Ecto neural progenitor cell (in vitro differentiated cells): ENCODE measurements around the gene CREB5.
"Not testable (repeated sequence)": the region's sequence is repeated elsewhere in the genome, so short reads cannot be mapped to it uniquely, and the experiment has no call there.

Experiments used
- DNase-seq: peaks from one replicate; pipeline ENCODE4 v3.0.0-alpha.2; 2018; ENCODE audit warnings: low spot score

Gene CREB5, protein sequence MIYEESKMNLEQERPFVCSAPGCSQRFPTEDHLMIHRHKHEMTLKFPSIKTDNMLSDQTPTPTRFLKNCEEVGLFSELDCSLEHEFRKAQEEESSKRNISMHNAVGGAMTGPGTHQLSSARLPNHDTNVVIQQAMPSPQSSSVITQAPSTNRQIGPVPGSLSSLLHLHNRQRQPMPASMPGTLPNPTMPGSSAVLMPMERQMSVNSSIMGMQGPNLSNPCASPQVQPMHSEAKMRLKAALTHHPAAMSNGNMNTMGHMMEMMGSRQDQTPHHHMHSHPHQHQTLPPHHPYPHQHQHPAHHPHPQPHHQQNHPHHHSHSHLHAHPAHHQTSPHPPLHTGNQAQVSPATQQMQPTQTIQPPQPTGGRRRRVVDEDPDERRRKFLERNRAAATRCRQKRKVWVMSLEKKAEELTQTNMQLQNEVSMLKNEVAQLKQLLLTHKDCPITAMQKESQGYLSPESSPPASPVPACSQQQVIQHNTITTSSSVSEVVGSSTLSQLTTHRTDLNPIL

DNA sequence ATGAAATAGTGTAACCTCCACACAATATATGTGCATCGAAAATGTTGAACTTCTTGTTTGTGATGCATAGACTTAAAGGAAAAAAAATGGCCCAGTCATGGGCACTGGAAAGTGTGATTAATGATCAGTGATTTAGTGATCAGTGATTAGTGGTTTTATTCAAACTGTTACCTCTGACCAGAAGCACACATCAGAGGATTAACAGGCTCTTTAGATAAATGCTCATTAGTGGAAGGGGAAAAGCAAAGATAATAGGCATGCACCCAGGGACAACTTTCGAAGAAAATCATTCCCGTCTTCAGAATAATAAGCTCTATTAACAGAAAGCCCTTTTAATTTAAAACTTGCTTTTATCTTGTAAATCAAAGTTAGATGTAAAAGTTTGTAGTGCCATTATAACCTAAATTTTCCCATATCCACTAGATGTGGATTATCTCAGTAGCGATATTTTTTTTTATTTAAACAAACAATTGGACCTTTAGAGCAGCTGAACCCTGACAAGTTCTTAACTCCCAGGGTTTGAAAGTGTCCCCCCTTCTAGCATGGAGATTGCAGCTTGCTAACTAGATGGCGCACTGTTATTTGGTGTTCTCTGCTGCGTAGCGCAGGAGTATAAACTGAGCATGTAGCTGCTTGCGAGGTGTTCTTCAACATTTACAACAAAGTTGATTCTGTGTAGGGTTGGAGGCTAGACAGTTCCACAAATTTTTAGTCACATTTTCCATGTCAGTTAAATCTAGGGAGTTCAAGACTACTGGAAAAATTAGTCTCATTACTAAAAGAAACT is at the start of gene CREB5:
Gene CREB5, plus strand, starts transcription at position 643 of the 787 bp plus-strand sequence. CDS start 397 bp downstream, outside the sequence.
- no peak for DNase-seq

DNA sequence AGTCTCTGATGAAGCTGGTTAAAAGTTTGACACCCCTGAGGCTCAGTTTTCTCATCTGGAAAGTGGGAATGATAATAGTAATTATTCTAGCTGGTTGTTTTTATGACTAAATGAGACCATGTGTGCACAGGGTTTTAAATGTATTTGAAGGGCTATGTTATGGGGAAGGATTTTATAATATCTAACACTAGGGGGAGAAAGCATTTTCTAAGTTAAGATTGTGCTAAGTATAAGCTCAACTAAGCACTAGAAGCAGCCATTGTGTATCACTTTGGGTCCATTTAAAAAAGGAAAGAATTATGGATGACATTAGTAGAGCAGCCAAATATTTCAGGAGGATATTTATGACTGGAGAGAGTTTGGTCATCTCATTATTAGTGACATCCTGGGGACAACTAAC is 49.5 kb upstream of the CREB5 start:
- no peak for DNase-seq

DNA sequence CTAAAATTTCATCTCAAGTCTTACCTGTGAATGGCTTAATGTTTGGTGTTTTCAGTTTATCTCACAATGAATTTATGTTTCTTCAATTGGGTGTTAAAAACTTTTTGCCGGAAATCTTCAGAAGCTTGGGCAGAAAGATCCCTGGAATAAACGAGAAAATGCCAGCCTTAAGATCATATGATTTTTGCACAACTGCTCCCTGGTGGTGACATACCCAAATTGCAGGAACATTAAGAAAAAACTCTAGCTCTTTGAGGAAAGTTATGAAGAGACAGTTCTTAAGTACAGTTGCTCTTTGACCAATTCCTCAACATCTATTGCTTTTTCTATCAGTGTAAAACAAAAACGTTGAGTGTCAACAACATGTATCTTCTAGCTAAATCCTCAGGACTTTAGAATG is 48.2 kb upstream of the CREB5 start:
- no peak for DNase-seq

DNA sequence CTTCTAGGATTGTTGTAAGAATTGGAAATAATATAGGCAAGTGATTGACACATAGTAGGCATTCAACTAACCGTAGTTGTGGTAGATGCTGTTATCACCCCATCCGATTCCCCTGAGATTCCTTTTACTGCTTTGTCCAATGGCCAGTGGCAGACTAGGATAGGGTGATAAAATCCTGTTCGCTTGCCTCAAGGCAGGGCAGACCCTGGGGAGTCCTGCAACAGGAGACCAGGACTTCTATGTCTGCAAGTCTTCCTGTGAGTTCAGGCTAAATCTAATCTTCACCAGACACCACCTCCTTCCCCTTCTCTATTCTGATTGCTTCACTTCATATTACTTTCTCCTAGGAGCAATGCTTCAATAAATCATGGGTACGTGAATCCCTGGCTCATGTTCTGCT is 42.8 kb upstream of the CREB5 start:
- DNase-seq: no peak

DNA sequence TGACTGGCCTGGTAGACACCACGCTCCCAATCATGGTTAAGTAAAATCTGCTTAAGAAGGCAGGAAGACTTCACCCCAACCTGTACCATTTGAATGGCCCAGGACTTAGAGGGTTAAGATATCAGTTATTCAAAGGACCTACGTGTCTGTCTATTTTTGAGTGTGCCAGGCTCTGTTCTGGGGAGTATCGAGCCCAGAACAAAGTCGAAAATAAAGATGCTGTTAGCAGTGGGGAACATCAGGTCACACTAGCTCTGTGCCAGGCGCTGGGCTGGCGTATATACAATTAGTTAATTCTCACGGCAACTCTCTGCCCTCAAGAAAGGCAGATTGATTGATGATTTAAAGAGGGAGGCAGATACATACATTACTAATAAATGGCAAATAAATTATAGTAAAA is 40.5 kb upstream of the CREB5 start:
- DNase-seq: no peak

DNA sequence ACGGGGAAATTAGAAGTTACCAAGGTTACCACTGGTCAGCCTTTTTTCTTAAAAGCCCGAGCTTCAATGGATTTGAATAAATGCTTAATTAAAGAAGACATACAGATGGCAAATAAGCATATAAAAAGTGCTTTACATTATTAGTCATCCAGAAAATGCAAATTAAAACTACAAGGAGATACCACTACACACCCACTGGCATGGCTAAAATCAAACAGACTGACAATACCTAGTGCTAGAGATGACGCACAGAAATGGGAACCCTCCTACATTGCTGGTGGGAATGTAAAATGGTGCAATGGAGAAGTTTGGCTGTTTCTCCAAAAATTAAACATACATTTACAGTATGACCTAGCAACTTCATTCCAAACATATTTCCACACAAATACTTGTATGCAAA is 38.3 kb upstream of the CREB5 start:
- no peak for DNase-seq

DNA sequence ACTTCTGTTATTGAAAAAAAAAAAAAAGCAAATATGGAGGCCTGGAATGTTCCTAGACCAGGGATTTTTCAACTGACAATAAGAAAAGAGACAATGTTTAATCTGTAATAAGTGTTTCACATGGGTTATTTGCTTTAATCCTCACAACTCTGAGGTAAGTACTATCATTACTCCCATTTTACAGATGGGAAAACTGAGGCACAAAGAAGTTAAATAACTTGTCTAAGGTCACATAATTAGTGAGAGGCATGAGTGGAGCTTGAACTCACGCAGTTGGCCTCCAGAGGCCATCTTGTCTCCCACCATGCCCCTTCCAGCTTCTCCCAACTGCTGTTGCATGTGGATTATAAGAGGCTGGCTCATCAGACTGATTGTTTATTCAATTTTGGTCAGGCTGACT is 36.6 kb upstream of the CREB5 start:
- DNase-seq: no peak

DNA sequence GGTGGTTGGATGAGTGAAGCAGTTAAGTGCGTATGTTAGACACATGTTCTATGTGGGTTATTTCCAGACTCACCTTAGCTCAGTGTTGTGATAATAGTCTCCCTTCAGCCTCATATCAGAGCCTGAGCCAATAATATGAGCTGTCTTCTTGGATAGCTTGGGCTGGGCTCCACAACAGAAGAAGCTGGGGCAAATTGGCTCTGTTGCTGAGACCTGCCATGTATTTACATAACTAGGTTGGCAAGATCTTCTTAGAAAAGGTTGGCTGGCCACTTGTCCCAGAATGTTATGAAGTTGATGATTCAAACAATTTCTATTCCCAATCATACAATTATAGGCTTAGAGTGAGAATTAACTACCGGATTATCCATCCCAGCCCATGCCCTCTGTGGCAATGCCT is 35.7 kb upstream of the CREB5 start:
- DNase-seq: no peak

DNA sequence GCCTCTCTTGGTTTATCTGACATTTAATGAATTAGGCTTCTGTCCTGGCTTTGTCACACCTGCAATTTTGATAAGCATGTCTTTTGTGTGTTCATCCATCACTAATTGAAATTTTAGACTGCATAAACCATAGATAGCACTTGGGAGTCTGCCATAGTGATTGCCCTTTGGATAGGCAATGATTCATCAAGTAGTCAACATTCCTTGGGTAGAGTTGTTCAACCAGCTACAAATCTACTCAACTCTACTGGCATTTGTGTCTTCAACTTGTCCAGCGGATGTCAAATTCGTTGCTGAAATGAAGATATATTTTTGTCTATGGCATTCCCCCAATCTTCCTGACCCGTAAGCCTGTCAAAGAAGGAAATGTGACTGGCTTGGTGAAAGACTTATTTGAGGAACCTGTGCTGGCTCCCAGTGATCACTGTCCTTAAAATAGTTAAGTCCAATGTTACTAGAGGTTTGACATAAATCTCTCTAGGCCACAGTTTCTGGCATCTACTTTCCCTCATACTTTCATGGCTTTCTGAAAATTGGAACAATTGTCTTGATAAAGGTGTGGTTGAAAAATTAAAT is 33.7 kb upstream of the CREB5 start:
- DNase-seq: no peak

DNA sequence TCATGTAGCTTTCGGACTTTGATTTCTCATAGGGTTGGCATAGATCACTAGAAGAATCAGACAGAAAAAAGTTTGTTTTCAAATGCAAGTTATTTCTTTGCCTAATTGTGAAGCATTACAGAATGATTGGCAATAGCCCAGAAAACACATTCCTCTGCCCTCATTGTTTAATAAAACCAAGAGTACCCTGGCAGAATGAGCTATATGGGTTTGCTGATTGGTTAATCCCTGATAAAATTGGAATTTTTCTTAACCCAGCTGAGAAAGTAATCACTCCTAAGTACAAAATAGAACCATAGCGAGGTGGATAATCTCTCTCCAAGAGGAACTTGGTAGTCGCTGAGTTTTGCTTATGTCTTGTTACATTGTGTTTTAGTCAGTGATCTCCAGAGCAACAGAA is 30.9 kb upstream of the CREB5 start:
- no peak for DNase-seq

DNA sequence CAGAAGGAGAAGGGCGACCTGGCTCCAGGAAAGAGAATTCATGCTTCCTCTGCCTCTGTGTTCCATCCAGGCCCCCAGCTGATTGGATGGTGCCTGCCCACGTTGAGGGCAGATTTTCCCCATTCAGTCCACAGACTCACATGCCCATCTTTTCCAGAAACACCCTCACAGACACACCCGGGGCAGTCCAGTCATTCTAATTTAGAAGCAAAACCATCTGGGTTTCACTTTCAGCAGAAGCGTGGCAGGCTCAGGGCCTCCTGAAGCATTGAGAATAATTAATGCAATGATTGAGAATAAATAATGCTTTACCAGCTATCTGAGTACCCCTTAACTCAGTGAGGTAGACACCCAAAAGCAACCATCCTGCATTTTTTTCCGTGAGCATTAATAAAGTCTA is 30.2 kb upstream of the CREB5 start:
- no peak for DNase-seq

DNA sequence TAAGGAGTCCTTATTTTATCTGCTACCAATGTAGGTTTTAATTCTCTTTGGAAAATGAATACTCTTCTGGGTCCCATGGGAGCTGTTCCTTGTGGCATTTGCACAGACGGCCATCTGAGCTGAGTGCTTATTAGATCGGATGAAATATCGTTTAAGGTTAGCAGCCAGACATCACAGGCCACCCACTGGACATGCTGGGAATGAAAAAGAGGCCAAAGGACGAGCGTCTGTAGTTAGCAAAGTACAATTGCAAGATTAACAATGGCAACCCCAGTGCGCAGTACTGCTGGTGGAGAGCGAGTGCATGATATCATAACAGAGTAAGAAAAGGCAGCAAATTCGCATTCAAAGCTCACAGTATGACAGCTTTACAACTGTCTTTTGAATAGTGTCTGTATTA is 28.3 kb upstream of the CREB5 start:
- DNase-seq: no peak

DNA sequence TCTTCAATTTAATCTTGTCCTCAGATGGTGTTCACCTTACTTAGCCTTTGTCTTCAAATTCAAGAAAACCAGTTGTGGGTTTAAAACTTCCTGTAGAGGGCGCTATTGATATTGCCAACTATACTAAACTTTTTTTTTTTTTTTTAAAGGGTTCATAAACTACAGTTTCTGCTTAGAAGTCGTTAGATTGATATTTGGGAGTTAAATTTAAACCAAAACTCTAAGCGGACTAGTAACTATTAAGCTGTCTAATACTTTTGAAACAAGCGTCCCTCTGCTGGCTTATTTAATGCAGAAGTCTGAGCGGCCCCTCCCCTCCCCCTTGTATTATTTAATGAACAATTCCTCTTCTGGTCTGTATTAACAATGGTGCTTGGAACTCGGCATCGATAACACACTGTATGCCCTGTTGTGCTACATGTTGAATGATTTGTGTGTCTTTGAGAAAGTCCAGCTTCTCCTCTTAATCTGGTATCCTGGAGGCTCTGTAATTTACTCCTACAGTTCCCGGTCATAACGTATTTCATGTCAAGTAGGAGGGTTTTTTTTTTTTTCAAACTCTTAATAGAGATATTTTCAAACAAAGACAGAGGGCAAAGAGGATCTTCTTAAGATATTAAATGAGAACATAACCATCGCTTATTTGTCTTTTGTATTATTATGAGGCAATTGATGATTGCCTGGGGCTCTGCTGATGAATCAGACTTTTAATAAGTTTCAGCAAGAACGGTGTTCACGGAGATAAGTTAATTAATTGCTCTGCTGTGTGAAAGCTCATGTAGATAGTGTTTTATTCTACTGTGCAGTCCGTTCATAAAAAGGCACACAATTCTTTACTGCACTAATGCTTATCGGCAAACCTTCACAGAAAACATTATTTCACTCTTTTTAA is 22.6 kb upstream of the CREB5 start:
- DNase-seq: no peak

DNA sequence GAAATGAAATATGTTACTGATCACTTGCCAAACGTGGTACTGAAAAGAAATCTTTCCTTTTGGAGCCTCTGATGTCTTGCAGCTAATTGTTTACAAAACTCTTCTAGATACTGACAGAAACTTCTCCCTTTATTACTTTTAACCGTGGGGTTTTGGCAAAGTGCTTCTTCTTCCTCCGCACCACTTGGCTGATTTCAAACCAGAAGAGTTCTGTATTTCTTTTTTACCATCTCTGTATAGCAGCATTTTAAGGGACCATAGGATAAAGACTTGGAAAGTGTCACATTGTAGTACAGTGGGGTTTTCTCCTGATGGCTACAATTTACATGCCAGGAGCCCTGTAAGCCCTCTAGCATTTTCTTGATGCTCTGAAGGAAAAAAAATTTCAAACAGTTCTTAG is 21.9 kb upstream of the CREB5 start:
- DNase-seq: no peak

DNA sequence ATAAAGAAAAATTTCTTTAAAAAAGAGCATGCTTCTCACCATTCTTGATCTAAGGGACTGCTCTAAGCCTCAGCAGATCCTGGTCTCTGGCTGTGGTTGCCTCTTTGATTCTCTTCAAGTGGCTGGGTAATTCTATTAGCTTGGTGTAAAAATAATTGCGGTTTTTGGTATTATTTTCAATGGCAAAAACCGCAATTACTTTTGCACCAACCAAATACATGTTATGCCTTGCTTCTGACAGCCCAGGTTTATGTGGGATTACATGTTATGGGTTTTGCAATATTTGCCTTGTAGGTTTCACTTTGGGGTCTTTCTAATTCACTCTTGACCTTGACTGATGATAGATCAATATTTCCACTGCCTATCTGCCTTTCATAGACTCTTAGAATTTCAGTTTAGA is 20.0 kb upstream of the CREB5 start:
- DNase-seq: no peak

DNA sequence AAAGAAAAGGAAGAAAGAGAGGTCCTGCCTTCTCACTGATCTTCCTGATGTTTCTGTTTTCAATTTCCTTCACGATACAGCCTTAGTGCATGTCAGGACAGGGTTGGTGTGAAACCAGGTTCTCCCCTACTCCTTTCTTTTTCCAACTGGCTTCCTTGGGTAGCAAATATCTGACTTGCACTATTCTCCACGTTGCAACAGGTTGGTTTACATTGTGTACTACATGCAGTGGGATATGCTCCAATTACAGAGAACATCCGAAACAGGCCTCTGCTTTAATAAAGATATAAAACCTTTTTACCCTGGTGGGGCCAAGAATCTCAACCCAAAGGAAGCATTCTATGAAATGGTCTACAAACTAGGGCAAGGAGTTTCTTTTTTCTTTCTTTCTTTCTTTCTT is 16.9 kb upstream of the CREB5 start:
- no peak for DNase-seq

DNA sequence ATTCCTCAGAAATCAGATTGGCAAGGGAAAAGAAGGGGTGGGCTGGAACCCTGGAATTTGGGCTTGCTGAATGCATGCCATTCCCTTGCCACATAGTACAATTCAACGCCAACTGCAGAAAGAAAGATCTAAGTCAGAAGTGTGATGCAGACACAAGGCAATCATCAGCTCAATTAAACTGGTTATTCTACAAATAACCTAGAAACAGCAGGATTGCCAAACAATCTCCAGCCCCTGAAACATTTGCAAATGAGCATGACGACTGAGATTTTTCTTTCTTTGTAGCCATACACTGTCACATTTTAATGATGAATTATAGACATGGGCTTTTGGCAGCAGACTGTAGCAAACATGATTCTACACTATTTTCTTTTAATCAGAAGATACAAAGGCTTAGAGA is 16.5 kb upstream of the CREB5 start:
- no peak for DNase-seq

DNA sequence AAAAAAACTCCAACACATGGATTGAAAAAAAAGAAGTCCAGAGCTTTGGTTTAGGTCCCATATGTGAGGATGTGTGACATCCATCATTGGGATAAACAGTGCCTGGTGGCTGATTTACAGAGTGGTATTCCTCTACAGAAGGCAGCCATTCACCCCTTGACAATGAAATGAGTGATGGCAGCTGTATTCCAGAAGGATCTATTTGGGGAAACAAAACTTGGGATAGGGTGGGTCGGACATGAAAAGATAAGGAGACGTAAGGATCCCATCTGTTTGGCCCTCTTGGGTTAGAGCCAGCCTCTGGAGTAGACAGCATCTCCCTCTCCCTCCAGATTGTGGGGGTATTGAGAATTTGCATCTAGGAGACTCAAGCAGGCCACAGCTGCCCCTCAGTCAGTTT is 15.2 kb upstream of the CREB5 start:
- no peak for DNase-seq

DNA sequence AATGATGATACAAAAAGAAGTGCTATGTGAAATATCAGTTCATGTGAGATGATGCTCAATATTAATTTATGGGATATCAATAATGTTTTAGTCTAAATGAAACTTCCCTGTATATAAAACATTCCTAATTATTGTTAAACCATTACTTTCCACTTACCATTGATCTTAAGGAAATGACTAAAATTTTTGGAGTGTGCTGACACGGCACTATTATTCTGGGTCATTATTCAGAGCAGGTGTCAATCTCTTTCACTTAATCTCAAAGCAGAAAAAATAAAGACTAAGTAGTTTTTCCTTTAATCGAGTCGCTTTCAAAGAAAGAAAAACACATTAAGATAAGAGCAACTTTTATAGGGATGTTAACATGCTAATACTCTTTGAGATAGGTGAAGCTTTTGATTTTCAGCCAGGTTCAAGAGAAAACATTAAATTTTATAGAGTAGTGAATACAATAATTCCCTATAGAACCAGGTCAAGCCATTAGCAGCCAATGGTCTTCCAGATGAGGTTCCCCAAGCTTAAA is 11.4 kb upstream of the CREB5 start:
- DNase-seq: no peak

DNA sequence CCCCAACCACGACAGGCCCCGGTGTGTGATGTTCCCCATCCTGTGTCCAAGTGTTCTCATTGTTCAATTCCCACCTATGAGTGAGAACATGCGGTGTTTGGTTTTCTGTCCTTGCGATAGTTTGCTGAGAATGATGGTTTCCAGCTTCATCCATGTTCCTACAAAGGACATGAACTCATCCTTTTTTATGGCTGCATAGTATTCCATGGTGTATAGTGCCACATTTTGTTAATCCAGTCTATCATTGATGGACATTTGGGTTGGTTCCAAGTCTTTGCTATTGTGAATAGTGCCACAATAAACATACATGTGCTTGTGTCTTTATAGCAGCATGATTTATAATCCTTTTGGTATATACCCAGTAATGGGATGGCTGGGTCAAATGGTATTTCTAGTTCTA is 10.8 kb upstream of the CREB5 start:
- DNase-seq: not testable (repeated sequence)

DNA sequence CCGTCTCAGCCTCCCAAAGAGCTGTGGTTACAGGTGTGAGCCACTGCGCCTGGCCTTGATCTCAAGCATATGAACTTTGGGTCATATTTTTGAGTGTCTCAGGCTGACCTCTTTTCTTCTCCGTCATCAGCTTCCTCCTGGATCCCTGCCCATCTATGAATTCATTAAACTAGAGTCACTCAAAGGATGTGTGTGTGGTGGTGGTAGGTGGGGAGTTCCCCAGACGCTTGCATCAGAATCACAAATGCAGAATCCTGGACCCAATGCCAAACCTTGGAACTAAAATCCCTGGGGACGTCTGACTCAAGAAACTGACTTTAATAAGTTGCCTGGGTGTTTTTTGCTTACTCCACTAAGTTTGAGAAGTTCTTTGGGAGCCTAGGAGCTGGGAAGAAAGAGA is 6.7 kb upstream of the CREB5 start:
- DNase-seq: no peak

DNA sequence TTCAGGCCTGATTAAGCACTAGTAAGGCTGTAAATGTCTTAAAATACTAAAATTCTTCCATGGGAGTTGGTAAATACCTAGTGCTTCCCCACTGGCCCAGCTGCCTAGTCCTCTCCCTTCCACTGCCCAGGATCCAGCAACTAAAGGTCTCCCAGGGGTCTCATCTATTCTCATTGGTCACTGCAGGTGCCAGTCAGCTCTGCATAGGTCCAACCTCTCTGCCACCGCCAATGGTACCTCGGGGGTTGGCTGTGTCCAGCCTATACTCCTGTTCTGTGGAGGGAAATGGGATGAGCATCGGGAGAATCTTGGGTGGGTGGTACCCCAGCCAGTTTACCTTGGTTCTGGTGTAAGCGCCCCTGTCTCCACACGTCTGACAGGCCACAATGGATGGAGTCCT is 6.1 kb upstream of the CREB5 start:
- no peak for DNase-seq
